GM21381 (cell line): ENCODE results near the gene ZNF121.

Source experiments
- ATAC-seq: cut with Tn5 transposase; IDR thresholded peaks from one replicate; pipeline ENCODE4 v1.9.1; 2021; ENCODE audit warnings: mild to moderate bottlenecking, moderate library complexity; ENCODE audit not compliant: unreplicated experiment

Gene ZNF121

DNA sequence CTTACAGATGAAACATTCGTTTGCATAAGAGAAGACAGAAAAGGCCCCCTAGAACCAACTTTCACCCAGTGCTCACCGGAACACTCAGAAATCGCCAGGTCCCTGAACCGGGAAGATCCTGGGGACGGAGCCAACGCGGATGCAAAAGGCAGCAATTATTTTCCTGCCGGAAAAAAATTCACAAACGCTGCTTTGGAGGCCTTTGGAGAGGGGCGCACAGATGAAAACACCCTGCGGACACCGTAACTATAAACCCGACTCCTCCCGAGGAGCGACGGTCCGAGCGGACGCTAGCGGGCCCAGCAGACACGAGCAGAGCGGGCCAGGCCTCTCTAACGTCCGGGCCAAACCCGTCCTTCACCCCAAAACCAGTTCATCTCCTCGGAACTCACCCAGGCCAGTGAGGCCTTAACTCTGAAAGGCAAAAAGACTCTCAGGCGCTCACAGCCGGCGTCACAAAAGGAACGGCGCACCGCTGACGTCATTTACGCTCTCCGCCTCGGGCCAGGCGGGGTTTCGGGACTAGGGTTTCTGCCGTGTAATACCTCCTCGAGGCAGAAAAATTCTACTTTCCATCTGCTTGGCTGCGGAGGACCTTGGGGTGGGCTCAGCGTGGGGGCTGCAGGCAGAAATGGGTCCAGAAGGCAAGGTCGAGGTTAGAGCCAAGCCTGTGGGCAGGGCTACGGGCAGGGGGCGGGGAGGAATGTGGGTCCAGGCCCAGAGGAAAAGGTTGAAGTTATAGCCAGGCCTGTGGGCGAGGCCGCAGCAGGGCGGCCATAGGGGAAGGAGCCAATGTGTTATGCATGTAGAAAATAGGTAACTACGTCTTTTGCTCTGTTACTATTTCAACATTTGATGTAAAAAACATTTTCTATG, 45.9 kb downstream of the ZNF121 start, which contains the start of gene ZNF426:
ZNF426 (minus strand) TSS at position 463 of the 876 bp plus-strand sequence. CDS start 2,413 bp downstream, outside the sequence.
- ATAC-seq: peak; percentile 68

DNA sequence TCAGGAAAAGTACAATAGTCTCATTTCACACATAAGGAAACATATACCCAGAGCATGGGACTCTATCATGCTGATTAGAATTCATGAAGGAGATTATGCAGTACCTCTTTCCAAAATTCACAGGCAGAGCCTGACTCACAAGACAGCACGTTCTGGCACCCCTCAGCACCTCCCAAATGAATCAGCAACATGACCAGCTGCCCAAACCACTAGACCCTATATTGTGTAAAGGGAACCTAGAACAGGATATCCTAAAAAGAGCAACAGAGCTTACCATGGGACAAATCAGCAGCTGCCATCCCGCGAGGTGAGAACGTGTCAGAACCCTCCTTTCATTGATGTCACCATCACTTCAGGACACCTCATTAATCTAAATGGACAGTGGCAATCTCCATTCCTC, 48.4 kb downstream of the ZNF121 start:
- no peak for ATAC-seq

DNA sequence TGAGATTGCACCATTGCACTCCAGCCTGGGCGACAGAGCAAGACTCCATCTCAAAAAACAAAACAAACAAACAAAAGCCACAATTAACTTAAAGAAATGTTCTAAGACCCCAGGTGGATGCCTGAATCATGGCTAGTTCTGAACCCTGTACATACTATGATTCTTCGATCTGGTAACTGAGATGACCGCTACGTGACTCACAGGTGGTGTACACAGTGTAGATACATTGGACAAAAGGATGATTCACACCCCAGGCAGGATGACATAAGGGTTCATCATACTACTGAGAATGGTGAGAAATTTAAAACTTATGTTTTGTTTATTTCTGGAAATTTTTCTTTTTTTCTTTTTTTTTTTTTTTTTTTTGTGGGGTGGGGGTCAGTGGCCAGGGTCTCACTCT, 52.4 kb downstream of the ZNF121 start:
- ATAC-seq: no peak

DNA sequence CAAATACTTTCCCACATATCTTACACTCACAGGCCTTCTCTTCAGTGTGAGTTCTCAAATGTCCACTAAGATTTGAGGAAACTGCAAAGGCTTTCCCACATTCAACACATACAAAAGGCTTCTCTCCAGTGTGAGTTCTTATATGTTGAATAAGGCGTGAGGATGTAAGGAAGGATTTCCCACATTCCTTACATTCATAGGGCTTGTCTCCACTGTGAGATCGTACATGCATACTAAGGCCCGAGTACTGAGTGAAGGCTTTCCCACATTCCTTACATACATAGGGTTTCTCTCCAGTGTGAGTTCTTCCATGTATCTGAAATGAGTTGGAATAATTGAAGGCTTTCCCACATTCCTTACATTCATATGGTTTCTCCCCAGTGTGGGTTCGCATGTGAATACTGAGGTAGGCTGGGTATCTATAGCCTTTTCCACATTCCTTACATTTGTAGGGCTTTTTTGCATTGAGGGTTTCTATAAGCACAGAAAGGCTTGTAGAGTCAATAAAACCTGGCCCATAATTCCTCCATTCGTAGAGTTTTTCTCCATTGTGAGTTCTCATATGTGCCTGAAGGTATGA, 55.5 kb downstream of the ZNF121 start:
- ATAC-seq: no peak

DNA sequence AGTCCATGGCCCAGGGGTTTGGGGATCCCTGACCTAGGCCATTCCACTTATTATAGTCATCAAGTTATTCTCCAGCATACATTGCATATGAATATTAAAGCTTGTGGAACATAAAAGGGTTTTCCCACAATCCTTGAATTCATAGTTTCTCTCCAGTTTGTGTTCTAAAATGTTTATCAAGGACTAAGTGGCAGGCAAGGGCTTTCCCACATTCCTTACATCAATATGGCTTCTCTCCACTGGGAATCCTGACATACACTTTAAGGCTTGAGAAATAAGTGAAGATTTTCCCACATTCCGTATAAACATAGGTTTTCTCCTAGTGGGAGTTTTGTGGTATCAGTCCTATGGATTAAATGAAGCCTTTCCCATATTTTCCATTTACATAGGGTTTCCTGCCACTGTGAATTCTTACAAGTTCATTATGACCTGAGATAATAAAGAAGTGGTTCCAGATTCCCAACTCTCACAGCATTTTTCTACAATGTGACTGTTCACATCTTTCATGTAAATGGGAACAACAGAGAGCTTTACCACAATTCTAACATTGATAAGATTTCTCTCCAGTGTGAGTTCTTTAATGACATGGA, 60.3 kb downstream of the ZNF121 start:
- no peak for ATAC-seq
